Natural killer cell (primary cell): ENCODE measurements around the gene KRT76. TPM values are rescaled to one million over a fixed set of nuclear protein-coding genes. Genes with fewer than 3 reads are reported as not detected.

ENCODE experiments used
- ATAC-seq, 3 donors: fragments of 150-1000 bp in 2 of 3; fragments of 200-7000 bp in 1 of 3; cut with Tn5 transposase; 1 replicate in 1 of 3; 2 replicates in 2 of 3; pipeline ENCODE4 v1.10.0; 2021; ENCODE audit warnings: mild to moderate bottlenecking in 2 of 3, moderate library complexity in 2 of 3
- DNase-seq, 2 donors: peaks; one replicate each; pipeline versions ENCODE4 v3.0.0 to v3.0.0-alpha.2; 2013 to 2021; ENCODE audit warnings: mixed read lengths in 1 of 2
- H3K27ac ChIP-seq: one replicate; pipeline ENCODE4 v1.5.1; 2013; ENCODE audit warnings: mild to moderate bottlenecking, low read length
- H3K27me3 ChIP-seq: one replicate; pipeline ENCODE4 v1.6.1; 2013; ENCODE audit warnings: low read length; ENCODE audit not compliant: control insufficient read depth, insufficient read depth
- H3K36me3 ChIP-seq: one replicate; pipeline ENCODE4 v1.6.1; 2013; ENCODE audit warnings: low read length; ENCODE audit not compliant: control insufficient read depth, insufficient read depth
- H3K4me1 ChIP-seq: one replicate; pipeline ENCODE4 v1.6.1; 2013; ENCODE audit warnings: low read length; ENCODE audit not compliant: control insufficient read depth, insufficient read depth
- H3K4me3 ChIP-seq: one replicate; pipeline ENCODE4 v1.5.1; 2013; ENCODE audit warnings: low read length
- H3K9me3 ChIP-seq: one replicate; pipeline ENCODE4 v1.6.1; 2013; ENCODE audit warnings: low read length; ENCODE audit not compliant: control insufficient read depth, insufficient read depth
- H3K27ac Mint-ChIP-seq, 2 donors: one replicate each; pipeline ENCODE4 v1.8.0; 2022; ENCODE audit warnings: mild to moderate bottlenecking in 2 of 2, mixed read lengths in 2 of 2, moderate library complexity in 1 of 2
- H3K27me3 Mint-ChIP-seq, 2 donors: one replicate each; pipeline ENCODE4 v1.8.0; 2022; ENCODE audit warnings: low read depth in 2 of 2, mixed read lengths in 2 of 2
- H3K36me3 Mint-ChIP-seq: one replicate; pipeline ENCODE4 v1.8.0; 2022; ENCODE audit warnings: mixed read lengths
- H3K4me1 Mint-ChIP-seq, 2 donors: one replicate each; pipeline ENCODE4 v1.8.0; 2022; ENCODE audit warnings: mixed read lengths in 2 of 2
- H3K4me3 Mint-ChIP-seq: one replicate; pipeline ENCODE4 v1.8.0; 2022; ENCODE audit warnings: mild to moderate bottlenecking, moderate library complexity, mixed read lengths
- H3K9me3 Mint-ChIP-seq, 2 donors: one replicate each; pipeline ENCODE4 v1.8.0; 2022; ENCODE audit warnings: mixed read lengths in 2 of 2
- CTCF ChIP-seq: fragments of 200-600 bp; IDR thresholded peaks from one replicate; pipeline ENCODE4 v1.8.0; 2022; ENCODE audit warnings: antibody characterized with exemption
- WGBS: methylation state at CpG from one replicate; pipeline ENCODE4 v1.1.7; 2013; ENCODE audit warnings: missing lambda C conversion rate; ENCODE audit not compliant: insufficient coverage; 5-methylcytosine and 5-hydroxymethylcytosine counted together
- intact Hi-C: fragments of 100-400 bp; cut with micrococcal nuclease; formaldehyde crosslinking; loops from one replicate; pipeline ENCODE4 v1.14.2; 2022
- total RNA-seq, 4 donors: library from RNA; stranded (reverse); fragments of 120-200 nt in 1 of 4; gene quantifications; one replicate each; pipeline versions ENCODE4 v1.2.3 to v1.2.4, GENCODE V29; 2013 to 2022

KRT76 gene
- total RNA-seq, 3 donors from 2014 or later (not counting 1 experiment from before 2014, with no cell fraction given) = not detected

GRCh38 chr12:52727037-52727436, 50.1 kb downstream of the KRT76 start:
- no peak overlapping the region for H3K27ac Mint-ChIP-seq
- intact Hi-C loops = no loop called here
- no peak for DNase-seq
- peaks cover 20 to 24% of the 10 kb centered on the region in 2 donors for H3K27me3 Mint-ChIP-seq
- H3K36me3 Mint-ChIP-seq = no peaks in the 10 kb centered on the region
- no peaks in the 10 kb centered on the region for H3K4me1 ChIP-seq
- TF ChIP-seq CTCF = no peak
- peaks cover 0 to 3% of the 10 kb centered on the region in 2 donors for H3K4me1 Mint-ChIP-seq
- no peaks in the 10 kb centered on the region for H3K9me3 ChIP-seq
- H3K36me3 ChIP-seq = no peaks in the 10 kb centered on the region
- no peak for ATAC-seq
- no peak overlapping the region for H3K4me3 ChIP-seq
- H3K4me3 Mint-ChIP-seq = no peak overlapping the region
- H3K27me3 ChIP-seq = no peaks in the 10 kb centered on the region
- no peaks in the 10 kb centered on the region for H3K9me3 Mint-ChIP-seq
- no peak overlapping the region for H3K27ac ChIP-seq
- WGBS = 79% methylated on average over 4 of the region's 4 CpGs

- intact Hi-C loops = no loop called here
- no peak overlapping the region for H3K4me3 Mint-ChIP-seq
Observed at GRCh38 chr12:52726451-52726850, 50.7 kb downstream of the KRT76 start.

GRCh38 chr12:52724384-52724783, 52.8 kb downstream of the KRT76 start:
- no peaks in the 10 kb centered on the region for H3K9me3 Mint-ChIP-seq
- no peaks in the 10 kb centered on the region for H3K36me3 Mint-ChIP-seq
- H3K9me3 ChIP-seq = no peaks in the 10 kb centered on the region
- no peak for ATAC-seq
- peaks cover 0 to 7% of the 10 kb centered on the region in 2 donors for H3K4me1 Mint-ChIP-seq
- H3K27ac ChIP-seq = no peak overlapping the region
- H3K27ac Mint-ChIP-seq = no peak overlapping the region
- no peaks in the 10 kb centered on the region for H3K4me1 ChIP-seq
- no peak for TF ChIP-seq CTCF
- WGBS = 84% methylated on average over 3 of the region's 3 CpGs
- peaks cover 12 to 14% of the 10 kb centered on the region in 2 donors for H3K27me3 Mint-ChIP-seq
- no peaks in the 10 kb centered on the region for H3K36me3 ChIP-seq
- no peak overlapping the region for H3K4me3 ChIP-seq
- intact Hi-C loops = no loop called here
- DNase-seq = no peak
- no peak overlapping the region for H3K4me3 Mint-ChIP-seq
- H3K27me3 ChIP-seq = no peaks in the 10 kb centered on the region

More at GRCh38 chr12:52726451-52726850, 50.7 kb downstream of the KRT76 start:
- Mint-ChIP-seq H3K9me3 (no peaks in the 10 kb centered on the region), H3K36me3 (no peaks in the 10 kb centered on the region), H3K4me1 (peaks cover 0 to 7% of the 10 kb centered on the region in 2 donors), H3K27me3 (peaks cover 20 to 25% of the 10 kb centered on the region in 2 donors), H3K27ac (no peak overlapping the region)
- no peak for DNase-seq
- no peak for ATAC-seq
- no peak for TF ChIP-seq CTCF
- Histone ChIP-seq H3K9me3 (no peaks in the 10 kb centered on the region), H3K27ac (no peak overlapping the region), H3K4me3 (no peak overlapping the region), H3K27me3 (no peaks in the 10 kb centered on the region), H3K4me1 (no peaks in the 10 kb centered on the region), H3K36me3 (no peaks in the 10 kb centered on the region)
- 58% methylated on average over 2 of the region's 2 CpGs for WGBS

- no peaks in the 10 kb centered on the region for H3K36me3 ChIP-seq
- intact Hi-C loops = no loop called here
- H3K4me1 Mint-ChIP-seq = peaks cover 0 to 7% of the 10 kb centered on the region in 2 donors
- 73% methylated on average over 2 of the region's 2 CpGs for WGBS
- no peaks in the 10 kb centered on the region for H3K4me1 ChIP-seq
- ATAC-seq (no peak), DNase-seq (no peak)
- H3K36me3 Mint-ChIP-seq = no peaks in the 10 kb centered on the region
- no peaks in the 10 kb centered on the region for H3K9me3 Mint-ChIP-seq
- no peak overlapping the region for H3K4me3 Mint-ChIP-seq
- H3K27me3 ChIP-seq = no peaks in the 10 kb centered on the region
- TF ChIP-seq CTCF = no peak
- H3K4me3 ChIP-seq = no peak overlapping the region
- peaks cover 12% of the 10 kb centered on the region in 2 donors for H3K27me3 Mint-ChIP-seq
- H3K27ac ChIP-seq = no peak overlapping the region
- H3K27ac Mint-ChIP-seq = no peak overlapping the region
- no peaks in the 10 kb centered on the region for H3K9me3 ChIP-seq
Observed at GRCh38 chr12:52722680-52723079, 54.5 kb downstream of the KRT76 start.
